ENCODE measurements around the gene CX3CR1.
"Not testable (repeated sequence)": the region's sequence is repeated elsewhere in the genome, so short reads cannot be mapped to it uniquely, and the experiment has no call there.

Gene CX3CR1, protein sequence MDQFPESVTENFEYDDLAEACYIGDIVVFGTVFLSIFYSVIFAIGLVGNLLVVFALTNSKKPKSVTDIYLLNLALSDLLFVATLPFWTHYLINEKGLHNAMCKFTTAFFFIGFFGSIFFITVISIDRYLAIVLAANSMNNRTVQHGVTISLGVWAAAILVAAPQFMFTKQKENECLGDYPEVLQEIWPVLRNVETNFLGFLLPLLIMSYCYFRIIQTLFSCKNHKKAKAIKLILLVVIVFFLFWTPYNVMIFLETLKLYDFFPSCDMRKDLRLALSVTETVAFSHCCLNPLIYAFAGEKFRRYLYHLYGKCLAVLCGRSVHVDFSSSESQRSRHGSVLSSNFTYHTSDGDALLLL

DNA sequence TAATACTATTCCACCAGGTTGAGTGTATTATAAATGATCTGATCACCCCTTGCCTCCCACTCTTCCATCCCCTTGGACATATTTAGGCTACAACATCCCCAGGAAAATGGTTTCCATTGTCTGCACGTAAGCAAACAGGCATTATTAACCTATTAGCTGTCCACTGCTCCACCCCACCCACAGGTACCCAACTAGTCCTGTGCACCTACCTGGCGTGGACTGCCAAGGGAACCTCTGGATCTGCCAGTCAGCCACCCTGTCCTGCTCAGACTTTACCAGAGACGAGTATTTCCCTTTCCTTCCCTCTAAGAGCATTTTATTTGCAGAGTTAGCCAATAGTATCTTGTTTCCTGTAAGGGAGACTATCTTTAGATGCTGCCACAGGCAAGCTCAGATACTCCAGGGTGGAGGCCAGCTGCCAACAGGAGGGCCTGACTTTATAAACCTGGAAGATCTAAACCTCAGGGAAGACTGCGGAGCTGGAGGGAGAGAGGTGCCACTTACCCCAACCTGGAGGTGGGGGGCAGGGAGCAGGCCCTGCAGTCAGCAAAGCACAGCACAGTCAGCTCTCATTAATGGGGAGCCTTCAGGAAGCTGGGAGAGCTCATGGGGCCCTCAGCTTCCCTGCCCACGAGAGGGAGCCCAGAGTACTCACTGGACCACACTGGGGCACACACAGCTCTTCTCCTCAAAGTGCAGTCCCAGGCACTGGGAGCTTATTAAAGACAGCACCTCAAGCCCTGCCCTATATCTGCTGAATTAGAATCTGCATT is at the start of gene CX3CR1:
Gene CX3CR1 (minus strand): TSS at position 292 of the 773 bp plus-strand sequence. CDS start 13,527 bp downstream, outside the sequence.
- DNase-seq, result no peak

DNA sequence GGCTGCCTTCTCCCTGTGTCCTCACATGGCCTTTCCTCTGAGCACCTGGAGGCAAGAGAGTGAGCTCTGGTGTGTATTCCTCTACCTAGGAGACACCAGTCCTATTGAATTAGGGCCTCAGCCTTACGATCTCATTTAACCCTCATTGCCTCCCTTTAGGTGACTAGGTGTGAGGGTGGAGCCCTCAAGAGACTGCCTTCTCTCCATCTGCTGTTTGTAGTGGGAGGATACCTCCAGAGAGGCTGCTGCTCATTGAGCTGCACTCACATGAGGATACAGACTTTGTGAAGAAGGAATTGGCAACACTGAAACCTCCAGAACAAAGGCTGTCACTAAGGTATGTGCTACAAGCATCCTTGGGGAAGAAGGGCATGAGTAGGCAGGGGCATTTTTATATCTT is 49.7 kb upstream of the CX3CR1 start, which contains the start of gene CCR8:
Gene CCR8 (plus strand): TSS at position 217 of the 400 bp plus-strand sequence. CDS start 2,623 bp downstream, outside the sequence.
- no peak for DNase-seq

DNA sequence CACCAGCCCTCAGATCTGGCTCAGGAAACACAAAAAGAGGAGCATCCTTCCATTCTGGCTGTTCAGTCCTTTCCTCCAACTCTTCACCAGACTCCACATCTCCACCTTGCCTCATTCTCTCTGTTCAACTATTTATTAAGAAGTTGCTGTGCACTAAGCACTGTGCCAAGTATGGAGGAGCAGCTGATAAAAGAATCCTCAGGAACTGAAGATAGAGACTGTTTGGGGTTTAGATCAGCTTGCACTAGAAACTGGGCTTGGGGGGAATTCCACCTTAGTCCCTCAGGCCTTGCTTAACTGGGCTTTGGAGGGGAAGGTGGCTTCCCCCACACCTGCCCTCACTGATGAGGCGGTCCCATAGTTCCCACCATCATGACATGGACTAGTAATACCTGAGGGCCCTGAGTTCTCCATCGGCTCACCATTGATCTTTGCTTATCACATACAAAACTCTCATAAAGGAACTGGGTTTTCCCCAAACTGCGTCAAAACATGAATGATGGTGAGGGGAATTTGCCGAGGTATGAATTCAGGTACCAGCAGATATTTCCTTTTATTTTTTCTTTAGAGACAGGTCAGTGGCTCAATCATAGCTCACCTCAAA is 48.0 kb upstream of the CX3CR1 start:
- DNase-seq, result no peak

DNA sequence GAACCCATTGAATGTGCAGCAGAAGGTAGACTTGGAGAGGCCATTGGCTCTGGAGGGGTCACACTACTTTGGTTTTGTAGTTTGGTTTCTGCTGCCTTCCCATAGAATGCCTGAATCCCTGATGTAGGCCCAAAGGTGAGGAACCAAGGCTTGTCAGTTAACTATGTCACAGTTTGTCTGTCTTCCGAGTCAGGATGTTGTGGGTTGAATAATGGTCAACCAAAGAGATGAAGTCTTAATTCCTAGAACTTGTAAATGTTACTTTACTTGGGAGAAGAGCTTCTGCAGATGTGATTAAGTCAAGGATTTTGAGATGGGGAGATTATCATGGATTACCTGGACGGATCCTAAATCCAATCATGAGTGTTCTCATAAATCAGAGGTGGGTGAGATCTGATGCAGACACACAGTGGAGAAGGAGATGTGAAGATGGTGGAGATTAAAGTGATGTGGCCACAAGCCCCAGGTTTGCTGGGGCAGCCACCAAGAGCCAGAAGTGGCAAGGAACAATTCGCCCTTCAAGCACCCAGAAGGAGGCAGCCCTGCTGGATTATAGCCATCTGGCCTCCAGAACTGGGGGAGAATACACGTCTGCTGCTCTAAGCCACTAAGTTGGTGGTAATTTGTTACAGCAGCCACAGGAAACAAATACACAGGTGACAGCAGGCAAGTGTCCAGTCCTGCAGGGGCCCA is 47.4 kb upstream of the CX3CR1 start:
- no peak for DNase-seq

DNA sequence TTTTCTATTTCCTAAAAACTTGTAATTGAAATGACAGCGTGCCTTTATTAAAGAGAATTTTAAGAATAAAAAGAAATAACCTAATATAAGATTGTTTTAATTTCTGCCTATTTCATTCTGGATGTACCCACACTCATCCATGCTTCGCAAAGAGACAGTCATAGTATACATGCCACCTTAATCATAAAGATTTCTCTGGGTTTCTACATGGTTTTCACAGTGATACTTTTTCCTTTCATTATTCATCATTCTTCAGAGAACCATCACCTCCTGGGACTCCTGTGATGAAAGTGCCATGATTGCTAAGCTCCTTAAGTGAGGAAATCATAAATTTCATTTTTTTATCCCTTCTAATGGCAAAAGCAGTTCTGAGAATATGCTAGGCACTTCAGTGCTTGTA is 45.4 kb upstream of the CX3CR1 start:
- no peak for DNase-seq

DNA sequence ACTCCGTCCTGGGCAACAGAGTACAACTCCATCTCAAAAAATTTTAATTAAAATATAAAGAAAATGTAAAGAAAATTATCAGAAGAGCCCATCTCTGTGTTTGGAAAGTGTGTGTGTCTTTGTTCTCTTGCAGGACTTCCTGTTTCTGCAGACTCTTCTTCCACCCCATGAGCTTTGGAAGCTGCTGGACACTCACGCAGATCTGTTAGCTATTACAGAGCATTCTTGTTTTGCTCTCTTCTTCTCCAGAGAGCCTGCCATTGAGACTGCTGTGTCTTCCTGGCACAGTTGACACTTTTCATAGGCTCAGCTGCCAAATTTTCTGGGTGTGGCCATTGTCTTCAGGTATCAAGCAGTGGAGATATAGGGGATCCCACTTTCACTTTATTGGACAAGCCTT is 43.7 kb upstream of the CX3CR1 start:
- DNase-seq, result no peak

DNA sequence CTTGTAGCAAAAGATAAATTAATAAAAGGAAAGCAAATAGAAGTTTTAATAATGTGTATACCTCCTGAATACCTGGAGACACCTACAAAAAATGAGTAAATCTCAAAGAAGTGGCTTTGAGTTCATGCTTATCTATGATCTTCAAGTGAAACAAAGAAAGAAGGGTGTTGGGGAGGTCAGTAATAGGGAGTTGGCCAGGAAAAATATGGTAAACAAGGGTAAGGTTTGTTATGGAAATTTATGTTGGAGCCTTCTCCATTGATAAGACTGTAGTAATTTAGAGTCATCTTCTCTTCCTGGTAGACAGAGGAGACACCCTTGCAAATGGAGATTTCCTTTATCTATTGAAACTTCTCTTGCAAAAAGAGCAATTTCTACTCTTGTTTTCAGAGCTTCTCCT is 43.1 kb upstream of the CX3CR1 start:
- DNase-seq, result no peak

DNA sequence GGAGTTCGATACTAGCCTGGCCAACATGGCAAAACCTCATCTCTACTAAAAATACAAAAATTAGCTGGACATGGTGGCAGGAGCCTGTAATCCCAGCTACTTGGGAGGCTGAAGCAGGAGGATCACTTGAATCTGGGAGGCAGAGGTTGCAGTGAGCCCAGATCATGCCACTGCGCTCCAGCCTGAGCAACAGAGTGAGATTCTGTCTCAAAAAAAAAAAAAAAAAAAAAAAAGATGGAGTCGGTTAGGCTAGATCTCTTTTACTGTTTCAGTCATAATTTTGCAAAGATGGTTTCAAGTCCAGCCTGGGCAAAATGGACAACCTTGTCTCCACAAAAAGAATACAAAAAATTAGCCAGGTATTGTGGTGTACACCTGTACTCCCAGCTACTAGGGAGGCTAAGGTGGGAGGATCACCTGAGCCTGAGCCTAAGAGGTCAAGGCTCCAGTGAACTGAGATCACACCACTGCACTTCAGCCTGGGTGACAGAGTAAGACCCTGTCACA is 42.4 kb upstream of the CX3CR1 start:
- DNase-seq, result not testable (repeated sequence)

DNA sequence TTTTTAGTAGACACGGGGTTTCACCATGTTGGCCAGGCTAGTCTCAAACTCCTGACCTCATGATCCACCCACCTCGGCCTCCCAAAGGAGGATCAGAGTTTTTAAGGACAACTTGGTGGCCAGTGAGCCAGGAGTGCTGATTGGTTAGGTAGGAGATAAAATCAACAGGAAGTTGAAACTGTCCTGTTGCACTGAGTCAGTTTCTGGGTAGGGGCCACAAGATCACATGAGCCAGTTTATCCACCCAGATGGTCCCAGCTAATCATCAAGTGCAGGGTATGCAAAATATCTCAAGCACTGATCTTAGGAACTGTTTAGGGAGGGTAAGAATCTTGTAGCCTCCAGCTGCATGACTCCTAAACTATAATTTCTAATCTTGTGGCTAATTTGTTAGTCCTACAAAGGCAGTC is 41.7 kb upstream of the CX3CR1 start:
- DNase-seq, result not testable (repeated sequence)

DNA sequence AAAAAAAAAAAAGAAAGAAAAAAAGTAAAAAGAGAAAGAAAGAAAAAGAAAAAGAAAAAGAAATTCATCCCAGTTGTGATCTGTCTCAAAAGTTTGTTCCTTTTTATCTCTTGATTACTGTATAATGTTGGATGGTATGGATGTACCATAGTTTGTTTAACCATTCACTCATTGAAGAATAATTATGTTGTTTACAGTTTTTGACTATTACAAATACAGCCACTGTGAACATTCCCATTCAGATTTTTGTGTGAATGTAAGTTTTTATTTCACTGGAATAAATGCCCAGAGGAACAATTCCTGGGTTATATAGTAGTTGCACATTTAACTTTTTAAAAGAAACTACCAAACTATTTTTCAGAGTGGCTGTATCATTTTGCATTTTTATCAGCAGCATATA is 39.4 kb upstream of the CX3CR1 start:
- DNase-seq, result no peak

DNA sequence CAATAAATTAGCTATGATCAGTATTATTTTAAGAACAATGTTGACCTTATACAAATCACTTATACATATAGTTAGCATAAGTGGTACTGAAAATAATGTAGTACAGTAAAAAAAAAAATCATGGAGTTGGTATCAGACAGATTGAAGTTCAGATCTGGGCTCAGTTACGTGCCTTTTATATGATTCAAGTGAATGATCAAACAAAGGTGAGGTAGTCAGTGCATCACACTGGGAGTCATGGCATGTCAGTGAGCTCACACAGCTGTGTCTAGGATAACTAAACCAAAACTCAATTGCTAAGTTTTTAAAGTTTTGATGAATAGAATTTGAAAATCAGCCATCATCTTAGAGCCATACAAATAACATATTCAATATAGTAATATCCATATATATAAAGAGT is 38.5 kb upstream of the CX3CR1 start:
- no peak for DNase-seq

DNA sequence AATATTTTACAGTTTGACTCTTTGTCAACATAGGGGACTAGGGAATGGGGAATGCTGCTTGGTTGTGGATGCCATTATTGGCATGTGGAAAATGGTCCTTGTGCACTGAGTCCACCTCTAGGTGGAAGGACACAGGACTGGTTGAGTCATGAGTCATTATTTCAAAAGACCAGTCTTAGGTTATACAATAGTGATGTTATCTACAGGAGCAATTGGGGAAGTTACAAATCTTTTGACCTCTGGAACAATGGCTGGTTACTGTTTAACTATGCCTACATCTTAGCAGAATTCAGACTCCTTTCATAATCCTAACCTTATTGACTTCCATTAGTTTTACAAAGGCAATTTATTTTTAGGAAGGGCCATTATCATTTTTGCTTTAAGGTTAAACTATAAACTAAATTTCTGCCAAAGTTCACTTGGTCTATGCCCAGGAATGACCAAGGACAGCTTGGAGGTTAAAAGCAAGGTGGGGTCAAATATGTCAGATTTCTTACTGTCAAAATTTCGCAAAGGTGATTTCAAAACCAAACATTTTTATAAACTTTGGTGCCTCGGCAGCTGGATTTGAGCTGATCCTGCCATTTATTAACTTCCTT is 37.8 kb upstream of the CX3CR1 start:
- DNase-seq, result no peak

DNA sequence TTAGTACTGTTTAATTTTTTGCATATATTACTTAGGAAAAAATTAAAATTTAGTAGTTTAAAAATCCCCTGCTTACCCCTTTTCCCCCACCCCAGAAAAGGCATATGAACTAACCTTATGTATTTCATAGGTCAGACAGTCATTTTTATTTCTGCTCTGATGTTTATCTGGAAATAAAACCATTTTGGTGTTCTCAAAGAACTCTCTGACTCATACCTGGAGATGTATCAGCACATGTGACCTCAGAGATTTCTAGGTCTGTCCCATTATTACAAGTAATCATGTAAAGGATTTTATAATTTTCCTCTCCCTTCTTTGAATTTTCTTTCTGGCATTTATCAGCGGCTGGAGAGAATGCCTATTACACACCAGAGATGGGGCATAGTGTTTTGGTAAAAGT is 35.6 kb upstream of the CX3CR1 start:
- DNase-seq, result no peak

DNA sequence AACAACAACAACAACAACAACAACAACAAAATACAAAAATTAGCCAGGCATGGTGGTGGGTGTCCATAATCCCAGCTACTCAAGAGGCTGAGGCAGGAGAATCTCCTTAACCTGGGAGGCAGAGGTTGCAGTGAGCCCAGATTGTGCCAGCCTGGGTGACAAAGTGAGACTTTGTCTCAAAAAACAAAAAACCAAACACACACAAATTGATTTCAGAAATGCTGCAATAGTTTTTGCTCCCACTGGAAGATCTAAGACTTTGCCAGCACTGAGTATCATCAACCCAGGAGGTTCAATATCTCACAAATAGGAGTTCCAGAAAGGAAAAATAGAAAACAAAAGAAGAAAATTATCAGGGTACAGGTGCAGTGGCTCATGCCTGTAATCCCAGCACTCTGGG is 33.5 kb upstream of the CX3CR1 start:
- DNase-seq, result no peak

DNA sequence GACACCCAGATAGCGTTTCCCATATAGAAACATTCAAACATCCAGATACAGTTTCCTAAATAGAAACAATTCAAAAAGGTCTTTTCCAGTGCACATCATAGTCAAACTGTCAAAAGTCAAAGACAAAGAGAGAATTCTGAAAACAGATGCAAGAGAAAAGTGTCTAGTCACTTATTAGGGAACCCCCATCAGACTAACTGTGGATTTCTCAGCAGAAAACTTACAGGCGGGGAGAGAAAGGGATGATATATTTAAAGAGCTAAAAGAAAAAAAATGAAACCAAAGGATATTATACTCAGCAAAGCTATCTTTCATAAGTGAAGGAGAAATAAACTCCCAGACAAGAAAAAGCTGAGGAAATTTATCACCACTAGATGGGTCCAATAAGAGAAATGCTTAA is 22.3 kb upstream of the CX3CR1 start:
- DNase-seq, result no peak

DNA sequence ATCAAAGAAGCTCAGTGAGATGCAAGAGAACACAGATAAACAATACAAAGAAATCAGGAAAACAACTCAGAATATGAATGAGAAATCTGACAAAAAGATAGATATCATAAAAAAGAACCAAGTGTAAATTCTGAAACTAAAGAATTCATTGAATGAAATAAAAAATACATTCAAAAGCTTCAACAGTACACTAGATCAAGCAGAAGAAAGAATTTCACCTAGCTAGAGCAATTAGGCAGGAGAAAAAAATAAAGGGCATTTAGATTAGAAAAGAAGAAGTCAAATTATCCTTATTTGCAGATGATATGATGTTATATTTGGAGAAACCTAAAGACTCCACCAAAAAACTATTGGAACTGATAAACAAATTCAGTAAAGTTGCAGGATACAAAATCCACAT is 19.4 kb upstream of the CX3CR1 start:
- DNase-seq, result no peak

DNA sequence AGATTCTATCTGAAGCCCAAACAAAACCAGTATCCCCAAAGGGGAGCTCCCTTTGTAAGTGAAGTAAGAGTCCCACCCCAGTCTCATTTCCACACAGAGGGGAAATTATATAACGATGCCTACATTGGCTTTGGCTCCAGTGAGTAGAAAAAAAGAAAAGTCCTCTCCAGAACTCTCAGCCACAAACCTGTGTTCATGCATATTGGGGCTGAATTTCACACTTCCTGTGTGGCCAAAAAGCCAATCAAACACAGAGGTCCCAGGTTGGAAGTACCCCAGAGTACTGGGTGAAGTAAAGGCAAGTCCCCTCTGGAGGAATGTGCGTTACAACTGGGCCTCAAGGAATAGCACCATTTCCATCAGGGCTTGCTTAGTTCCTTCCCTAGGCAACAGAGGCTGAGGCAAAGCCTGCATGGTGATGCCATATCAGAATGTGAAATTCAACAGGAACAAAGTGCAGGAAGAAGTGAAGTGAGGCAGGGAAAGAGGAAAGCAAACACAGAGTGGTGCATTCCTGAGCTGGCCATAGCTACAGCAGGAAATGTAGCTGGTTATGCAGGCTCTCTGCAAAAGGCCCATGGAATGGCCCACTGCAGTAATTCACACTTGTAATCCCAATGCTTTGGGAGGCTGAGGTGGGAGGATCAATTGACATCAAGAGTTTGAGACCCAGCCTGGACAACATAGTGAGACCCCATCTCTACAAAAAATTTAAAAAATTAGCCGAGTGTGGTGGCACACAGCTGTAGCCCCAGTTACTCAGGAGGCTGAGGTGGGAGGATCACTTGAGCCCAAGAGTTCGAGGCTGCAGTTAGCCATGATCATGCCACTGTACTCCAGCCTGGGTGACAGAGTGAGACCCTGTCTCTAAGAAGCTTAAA is 16.6 kb upstream of the CX3CR1 start:
- DNase-seq, result no peak

DNA sequence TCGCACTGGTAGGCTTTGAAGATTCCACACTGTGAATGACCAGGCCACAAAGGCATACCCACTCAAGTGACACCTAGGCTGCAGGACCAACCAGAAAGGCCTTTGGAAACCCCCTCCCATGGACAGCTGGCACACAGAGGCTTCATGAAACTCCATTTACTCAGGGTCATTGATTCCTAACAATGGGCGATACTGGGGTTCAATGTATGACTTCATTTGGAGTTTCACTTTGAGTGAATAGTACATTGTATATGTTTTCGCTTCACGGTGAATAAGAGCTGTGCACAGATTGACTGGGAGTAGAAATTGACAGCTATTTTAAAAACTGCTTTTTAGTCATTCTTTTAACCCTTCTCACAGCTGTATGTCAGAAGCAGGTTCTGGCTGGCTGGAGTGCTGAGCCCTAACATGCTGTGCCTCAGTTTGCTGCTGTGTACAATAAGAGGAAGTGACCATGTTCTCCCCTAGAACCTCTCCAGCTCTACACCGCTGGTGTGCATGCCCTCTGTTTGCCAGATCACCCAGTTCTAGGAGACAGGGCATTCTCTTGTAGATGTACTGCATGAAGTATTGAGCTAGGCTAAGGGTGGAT is 15.4 kb upstream of the CX3CR1 start:
- DNase-seq, result no peak

DNA sequence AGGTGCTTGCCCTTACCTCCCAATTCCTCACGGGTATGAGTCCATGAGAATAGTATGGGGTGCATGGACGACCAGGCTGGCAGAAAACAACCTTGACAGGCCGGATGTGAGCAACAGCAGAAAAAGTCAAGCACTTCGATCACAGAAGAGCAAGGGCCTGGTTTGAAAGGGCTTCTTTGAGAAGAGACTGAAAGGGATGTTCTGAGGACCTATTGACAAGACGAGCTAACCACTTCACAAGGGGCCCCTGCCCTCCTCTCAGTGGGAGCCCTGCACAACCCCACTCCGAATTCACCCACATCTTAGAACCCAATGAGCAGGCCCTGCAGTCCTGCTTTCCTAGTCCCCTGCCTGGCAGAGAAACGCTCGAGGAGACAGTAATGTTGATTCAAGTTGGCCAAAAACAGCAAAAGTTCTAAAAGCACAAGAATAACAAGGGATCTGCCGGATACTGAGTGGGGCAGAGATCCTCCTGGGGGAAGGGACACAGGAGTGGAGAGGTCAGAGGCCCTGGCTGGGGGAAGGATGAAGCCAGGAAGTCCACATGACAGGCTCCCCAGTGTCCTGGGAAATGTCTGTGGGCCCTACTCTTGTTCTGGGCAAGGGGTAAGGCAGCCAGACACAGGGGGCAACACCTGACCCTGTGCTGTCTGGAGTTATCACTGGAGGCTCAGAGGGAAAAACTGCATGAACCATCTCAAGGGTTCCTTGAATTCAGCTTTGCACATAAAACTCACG is 14.8 kb upstream of the CX3CR1 start:
- no peak for DNase-seq

DNA sequence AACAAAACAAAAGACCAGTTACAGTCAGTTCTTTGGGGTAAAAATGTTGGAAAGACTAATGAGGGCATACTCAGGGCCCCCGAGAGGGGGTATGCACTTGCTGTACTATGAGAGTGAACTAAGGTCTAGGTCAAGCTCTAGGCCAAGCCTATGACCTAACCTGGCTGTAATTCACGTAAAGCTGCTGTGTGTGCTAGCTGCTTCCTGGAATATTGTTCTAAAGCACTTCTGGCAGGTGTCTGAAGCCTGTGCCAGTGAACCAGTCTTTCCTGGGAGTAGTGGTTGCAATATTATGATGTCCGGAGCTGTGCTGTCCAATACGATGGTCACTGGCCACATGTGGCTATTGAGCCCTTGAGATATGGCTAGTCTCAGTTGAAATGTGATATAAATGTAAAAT is 13.1 kb upstream of the CX3CR1 start:
- no peak for DNase-seq

All from NCI-H2107 (cell line).